ENCODE measurements around the gene DEFB126. TPM values are rescaled to one million over a fixed set of nuclear protein-coding genes. Genes with fewer than 3 reads are reported as not detected.

DEFB126 gene
- not detected in 2 replicates for total RNA-seq (2012; rRNA removed)
- not detected in 2 replicates for polyA plus RNA-seq (2012; rRNA removed)
- polyA plus RNA-seq (2012; cell fraction: cytosol; rRNA removed): not detected in 2 replicates
- not detected in 2 replicates for polyA plus RNA-seq (2012; cell fraction: nucleus; rRNA removed; ENCODE audit: low replicate concordance)
- Bru-seq, nascent RNA: not detected
- BruChase-seq, experiment 1, labeled RNA remaining after a 6-hour chase: not detected
- not detected for BruChase-seq, experiment 2, labeled RNA remaining after a 2-hour chase
- long read RNA-seq: 0 reads

GRCh38 chr20:142290-142689, at the start of gene DEFB126:
Gene DEFB126 (plus strand): TSS chr20:142590. CDS start chr20:142629, 39 bp downstream.
- POLR2A ChIA-PET (ENCODE audit: unreplicated experiment): no interaction called here
- no peak within 1 kb of the TSS for H2AK9ac ChIP-seq (replicated peaks; ENCODE audit: low read depth, low read length, poor library complexity)
- dilution Hi-C loops (cut with HindIII; ENCODE audit: low sequenced_read_pairs, unreplicated experiment) (no loop called here), in situ Hi-C loops (cut with MboI; ENCODE audit: low sequenced_read_pairs) (no loop called here), intact Hi-C loops (cut with micrococcal nuclease) (no loop called here)
- ATAC-seq (ENCODE audit: low read depth): no peak
- H3K79me1 ChIP-seq (ENCODE audit: low read depth in 1 of 2, low read length in 2 of 2): no peaks in the 10 kb centered on the region
- H3K18ac ChIP-seq (ENCODE audit: low read depth, low read length): no peak within 1 kb of the TSS
- no peak within 1 kb of the TSS for H2AFZ ChIP-seq (replicated peaks; ENCODE audit: low read length, poor library complexity)
- no peak within 1 kb of the TSS for H3K4me3 ChIP-seq (ENCODE audit: insufficient read depth, low read depth, low read length)
- H3K9me3 ChIP-seq (ENCODE audit: control insufficient read depth, insufficient read depth, low read length): no peaks in the 10 kb centered on the region; the same call in 1 of the 2 replicates
- peaks cover 3% of the 10 kb centered on the region for H3K27me3 ChIP-seq (ENCODE audit: control insufficient read depth, insufficient read depth, low read length)
- no peak within 1 kb of the TSS for H4K8ac ChIP-seq (ENCODE audit: low read depth in 2 of 2, low read length in 2 of 2)
- H3K56ac ChIP-seq (ENCODE audit: extremely low read depth, insufficient read depth, low read length): 0 out of 2 replicates have a peak within 1 kb of the TSS, but pooled peaks have one; percentile 3
- BruUV-seq (replicated peaks): no TSS peak
- no peak within 1 kb of the TSS for H2BK20ac ChIP-seq (ENCODE audit: low read depth, low read length)
- H3K9ac ChIP-seq (ENCODE audit: low read depth, low read length): no peak within 1 kb of the TSS
- no peak within 1 kb of the TSS for H4K91ac ChIP-seq (ENCODE audit: insufficient read depth, low read depth, low read length)
- WGBS, 2 experiments (ENCODE audit: extremely low coverage in 2 of 2, insufficient read length in 1 of 2): 0% methylated on average over 1 of the region's 1 CpG; no CpG with 5 or more reads in 1 of the 2 experiments
- H3K9me1 ChIP-seq (ENCODE audit: insufficient read depth, low read length): no peaks in the 10 kb centered on the region
- H2BK5ac ChIP-seq (ENCODE audit: low read depth, low read length, poor library complexity, severe bottlenecking): no peak within 1 kb of the TSS
- no peaks in the 10 kb centered on the region for H3K4me1 ChIP-seq (ENCODE audit: control insufficient read depth, insufficient read depth, low read length)
- no peaks in the 10 kb centered on the region for H3K36me3 ChIP-seq (ENCODE audit: control insufficient read depth, insufficient read depth, low read length)
- no peak for DNase-seq
- no peak within 1 kb of the TSS for H3K4me2 ChIP-seq (ENCODE audit: low read depth, low read length)
- H2BK15ac ChIP-seq (ENCODE audit: low read depth, low read length): no peak within 1 kb of the TSS
- no peak within 1 kb of the TSS for H2BK120ac ChIP-seq (ENCODE audit: low read depth, low read length)
- no peaks in the 10 kb centered on the region for H4K20me1 ChIP-seq (ENCODE audit: insufficient read depth, low read length)
- no peak within 1 kb of the TSS for H3K27ac ChIP-seq (ENCODE audit: insufficient read depth, low read length)
- H3K14ac ChIP-seq (replicated peaks; ENCODE audit: low read depth, low read length): no peak within 1 kb of the TSS
- H3K23ac ChIP-seq (ENCODE audit: low read depth, low read length): no peak within 1 kb of the TSS
- no peak within 1 kb of the TSS for H2AK5ac ChIP-seq (ENCODE audit: low read depth, low read length)
- no peak within 1 kb of the TSS for H4K5ac ChIP-seq (ENCODE audit: low read depth, low read length)
- CTCF ChIA-PET: no interaction called here
- TF ChIP-seq RCOR1 (IDR thresholded peaks at IDR 0.05; ENCODE audit: insufficient replicate concordance, low read length) (no peak), CEBPB (IDR thresholded peaks at IDR 0.05; ENCODE audit: low read depth, low read length) (no peak), MAZ (IDR thresholded peaks at IDR 0.05; ENCODE audit: borderline replicate concordance, low read depth, low read length) (no peak), NFE2L2 (IDR thresholded peaks at IDR 0.05; ENCODE audit: low read depth, low read length) (no peak), MAFK (IDR thresholded peaks at IDR 0.05; ENCODE audit: low read depth, low read length) (no peak), POLR2A (IDR thresholded peaks at IDR 0.05; ENCODE audit: low read depth, low read length) (no peak), FOS (IDR thresholded peaks at IDR 0.05; ENCODE audit: low read depth, low read length) (no peak), BHLHE40 (IDR thresholded peaks at IDR 0.05; ENCODE audit: low read depth, low read length) (no peak), USF2 (IDR thresholded peaks at IDR 0.05; ENCODE audit: low read depth, low read length) (no peak), CTCF (conservative IDR thresholded peaks at IDR 0.05; ENCODE audit: low read depth, low read length) (no peak), CHD1 (IDR thresholded peaks at IDR 0.05; ENCODE audit: low read depth, low read length) (no peak), RFX5 (IDR thresholded peaks at IDR 0.05; ENCODE audit: low read depth, low read length) (no peak), RAD21 (IDR thresholded peaks at IDR 0.05; ENCODE audit: low read length) (no peak), MXI1 (IDR thresholded peaks at IDR 0.05; ENCODE audit: borderline replicate concordance, low read depth, low read length) (no peak), SMC3 (IDR thresholded peaks at IDR 0.05; ENCODE audit: low read depth, low read length) (no peak), ELK1 (IDR thresholded peaks at IDR 0.05; ENCODE audit: borderline replicate concordance, low read depth, low read length) (no peak)
- no peak within 1 kb of the TSS for H3K4ac ChIP-seq (ENCODE audit: low read depth, low read length)
